Thoracic aorta (tissue), 2 donors: ENCODE data around the gene LOXL1. TPM values are rescaled to one million over a fixed set of nuclear protein-coding genes. Genes with fewer than 3 reads are reported as not detected.

ENCODE experiments used
- ATAC-seq: fragments of 150-250 bp; one replicate; pipeline ENCODE4 v1.8.0; 2017; ENCODE audit warnings: low read depth; ENCODE audit not compliant: insufficient number of reproducible peaks, low FRiP score
- DNase-seq: peaks from one replicate; pipeline ENCODE4 v3.0.0-alpha.2; 2020; ENCODE audit warnings: low spot score
- H3K27ac ChIP-seq, 2 donors: fragments of 200-600 bp; sonication (generic); 1 replicate in 1 of 2; 2 replicates in 1 of 2; pipeline ENCODE4 v1.5.1; 2016; ENCODE audit warnings: mild to moderate bottlenecking in 2 of 2, moderate library complexity in 2 of 2
- H3K27me3 ChIP-seq: fragments of 200-600 bp; sonication (generic); replicated peaks from 2 replicates; pipeline ENCODE4 v1.6.0; 2016; ENCODE audit warnings: mild to moderate bottlenecking; ENCODE audit not compliant: insufficient read depth
- H3K36me3 ChIP-seq: fragments of 200-600 bp; sonication (generic); one replicate; pipeline ENCODE4 v1.5.1; 2016
- H3K4me1 ChIP-seq, 2 donors: fragments of 200-600 bp; sonication (generic); 1 replicate in 1 of 2; 2 replicates in 1 of 2; pipeline versions ENCODE4 v1.5.1 to v1.6.0; 2016; ENCODE audit warnings: low read depth in 2 of 2, mild to moderate bottlenecking in 1 of 2; ENCODE audit not compliant: control insufficient read depth in 1 of 2
- H3K4me3 ChIP-seq: fragments of 200-600 bp; sonication (generic); 2 replicates; pipeline ENCODE4 v1.5.1; 2016; ENCODE audit warnings: mild to moderate bottlenecking
- H3K9me3 ChIP-seq: fragments of 200-600 bp; sonication (generic); 2 replicates; pipeline ENCODE4 v1.5.1; 2016
- CTCF ChIP-seq: fragments of 200-600 bp; sonication (generic); IDR thresholded peaks from one replicate; pipeline ENCODE4 v1.5.1; 2019; ENCODE audit warnings: antibody characterized with exemption
- total RNA-seq, 2 donors: library from RNA; depleted of rRNA; stranded (reverse); fragments of >200 nt; gene quantifications; one replicate each; pipeline versions ENCODE4 v1.1.0 to v1.2.3, GENCODE V29; 2016

LOXL1 gene
- total RNA-seq, 2 donors from 2014 or later, result 164 to 321 TPM

- Histone ChIP-seq H3K27ac (peak overlapping the region; percentile 97), H3K4me3 (peak overlapping the region; percentile 85), H3K36me3 (peaks cover 4% of the 10 kb centered on the region), H3K9me3 (no peaks in the 10 kb centered on the region), H3K4me1 (peaks cover 49 to 75% of the 10 kb centered on the region in 2 donors), H3K27me3 (no peaks in the 10 kb centered on the region)
- DNase-seq (no peak), ATAC-seq (peak; percentile 33)
- TF ChIP-seq CTCF, result no peak
These were observed 1.9 kb upstream of the LOXL1 start for GRCh38 chr15:73924171-73924921.

- Histone ChIP-seq H3K4me3 (peak overlapping the region; percentile 85), H3K4me1 (peaks cover 54 to 83% of the 10 kb centered on the region in 2 donors), H3K9me3 (no peaks in the 10 kb centered on the region), H3K36me3 (no peaks in the 10 kb centered on the region), H3K27ac (peak overlapping the region; percentile 97), H3K27me3 (no peaks in the 10 kb centered on the region)
- DNase-seq (no peak), ATAC-seq (no peak)
- no peak for TF ChIP-seq CTCF
These were observed 429 bp upstream of the LOXL1 start for GRCh38 chr15:73925848-73926218.

- H3K4me3 ChIP-seq, result peak overlapping the region; percentile 85
- no peak for ATAC-seq
- H3K9me3 ChIP-seq, result no peaks in the 10 kb centered on the region
- DNase-seq, result no peak
- no peaks in the 10 kb centered on the region for H3K27me3 ChIP-seq
- H3K27ac ChIP-seq, result peak overlapping the region; percentile 97
- peaks cover 55 to 83% of the 10 kb centered on the region in 2 donors for H3K4me1 ChIP-seq
- TF ChIP-seq CTCF, result no peak
- no peaks in the 10 kb centered on the region for H3K36me3 ChIP-seq
These were observed 777 bp downstream of the LOXL1 start for GRCh38 chr15:73927003-73927475.

- H3K27me3 ChIP-seq, result no peaks in the 10 kb centered on the region
- H3K36me3 ChIP-seq, result no peaks in the 10 kb centered on the region
- ATAC-seq, result no peak
- DNase-seq, result no peak
- H3K9me3 ChIP-seq, result no peaks in the 10 kb centered on the region
- peak; percentile 35 for TF ChIP-seq CTCF
- peak overlapping the region; percentile 97 for H3K27ac ChIP-seq
- H3K4me1 ChIP-seq, result peaks cover 53 to 81% of the 10 kb centered on the region in 2 donors
- peak overlapping the region; percentile 85 for H3K4me3 ChIP-seq
These were observed 1.4 kb downstream of the LOXL1 start for GRCh38 chr15:73927476-73928240.

GRCh38 chr15:73928241-73928579 lies 1.9 kb downstream of the LOXL1 start:
- H3K4me3 ChIP-seq, result peak overlapping the region; percentile 85
- no peaks in the 10 kb centered on the region for H3K9me3 ChIP-seq
- DNase-seq (no peak), ATAC-seq (no peak)
- TF ChIP-seq CTCF, result no peak
- peak overlapping the region; percentile 97 for H3K27ac ChIP-seq
- no peaks in the 10 kb centered on the region for H3K27me3 ChIP-seq
- peaks cover 48 to 81% of the 10 kb centered on the region in 2 donors for H3K4me1 ChIP-seq
- no peaks in the 10 kb centered on the region for H3K36me3 ChIP-seq
